Activated CD8-positive, alpha-beta memory T cell treated with anti-CD3 and anti-CD28 coated beads, Interleukin-2, amount 50 U/mL, for 24 hours (primary cell): ENCODE results near the gene HLX.

Experiments
- DNase-seq: peaks from one replicate; pipeline ENCODE4 v3.0.0-alpha.2; 2020; ENCODE audit errors: extremely low read depth

The HLX gene

DNA sequence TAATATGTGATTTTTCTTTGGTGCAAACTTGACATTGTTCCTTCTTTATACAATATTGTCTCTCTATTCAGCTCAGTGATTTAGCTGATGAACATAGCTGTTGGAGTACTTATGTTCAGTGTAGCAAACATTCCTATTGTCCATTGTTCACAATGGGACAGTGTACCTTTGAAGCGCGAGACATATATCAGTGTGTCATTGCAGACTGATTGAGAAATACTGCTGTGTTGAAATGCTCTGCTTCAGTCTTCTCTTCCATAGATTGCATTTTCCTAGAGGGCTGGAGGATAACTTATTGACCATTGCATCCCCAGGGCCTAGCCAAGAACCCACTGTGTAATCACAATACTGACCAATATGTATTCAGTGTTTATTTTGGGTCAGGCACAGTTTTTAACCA, 46.5 kb downstream of the HLX start:
- no peak for DNase-seq

GRCh38 chr1:220926146-220926545, 46.9 kb downstream of the HLX start:
- no peak for DNase-seq

- no peak for DNase-seq
These were observed 48.2 kb downstream of the HLX start for GRCh38 chr1:220927442-220927841.

- no peak for DNase-seq
These were observed 49.1 kb downstream of the HLX start for GRCh38 chr1:220928320-220928719.

GRCh38 chr1:220928725-220929300, 49.6 kb downstream of the HLX start:
- DNase-seq, result no peak

DNA sequence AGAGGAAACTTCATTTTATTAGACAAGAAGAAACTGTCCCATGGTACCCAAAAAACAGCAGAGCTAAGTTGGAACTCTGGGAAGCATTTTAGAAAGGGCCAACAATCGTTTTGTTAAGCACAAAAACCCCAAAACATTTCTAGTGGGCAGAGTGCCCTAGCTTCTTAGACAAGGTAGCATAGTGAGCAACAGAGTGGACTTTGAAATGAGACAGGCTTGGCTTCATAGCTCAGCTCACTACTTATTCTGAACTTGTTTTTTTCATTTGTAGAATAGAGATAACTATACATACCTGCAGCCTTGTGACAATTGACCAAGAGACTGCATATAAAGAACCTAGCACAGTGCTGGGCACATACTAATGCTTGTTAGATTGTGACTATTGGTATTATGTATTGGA, 50.1 kb downstream of the HLX start:
- no peak for DNase-seq
